DND-41 (cell line): Measurements from ENCODE around the gene EPHX1.

Experiments
- ATAC-seq: fragments of 200-7000 bp; cut with Tn5 transposase; 3 replicates; pipeline ENCODE4 v1.9.1; 2021; ENCODE audit warnings: low read depth; ENCODE audit not compliant: insufficient read depth
- DNase-seq: peaks from one replicate; pipeline ENCODE4 v3.0.0-alpha.2; 2020
- H2AFZ ChIP-seq: 2 replicates; pipeline ENCODE4 v1.6.0; 2012; ENCODE audit warnings: low read depth, low read length
- H3K27ac ChIP-seq: 2 replicates; pipeline ENCODE4 v1.5.1; 2012; ENCODE audit warnings: low read length, inconsistent platforms
- H3K27me3 ChIP-seq: fragments of 200-600 bp; sonication (generic); 2 replicates; pipeline ENCODE4 v1.6.0; 2012; ENCODE audit warnings: low read length, mild to moderate bottlenecking, inconsistent platforms; ENCODE audit not compliant: insufficient read depth, poor library complexity
- H3K36me3 ChIP-seq: 2 replicates; pipeline ENCODE4 v1.5.1; 2012; ENCODE audit warnings: low read length, inconsistent platforms; ENCODE audit not compliant: insufficient read depth
- H3K4me1 ChIP-seq: 2 replicates; pipeline ENCODE4 v1.5.1; 2012; ENCODE audit warnings: mild to moderate bottlenecking, low read length; ENCODE audit not compliant: insufficient read depth
- H3K4me2 ChIP-seq: 2 replicates; pipeline ENCODE4 v1.6.0; 2012; ENCODE audit warnings: mild to moderate bottlenecking, moderate library complexity, low read length, inconsistent platforms; ENCODE audit not compliant: insufficient read depth
- H3K4me3 ChIP-seq, 2 experiments: fragments of 200-600 bp in 1 of 2; shearing (Covaris generic) in 1 of 2; 2 replicates each; pipeline ENCODE4 v1.5.1; 2012 to 2016; ENCODE audit warnings: inconsistent platforms in 2 of 2, low read length in 2 of 2, mild to moderate bottlenecking in 2 of 2, low read depth in 1 of 2, moderate library complexity in 1 of 2
- H3K79me2 ChIP-seq: 2 replicates; pipeline ENCODE4 v1.6.0; 2012; ENCODE audit warnings: low read length, inconsistent platforms; ENCODE audit not compliant: insufficient read depth
- H3K9ac ChIP-seq: 2 replicates; pipeline ENCODE4 v1.6.0; 2012; ENCODE audit warnings: low read depth, mild to moderate bottlenecking, inconsistent platforms, low read length, moderate library complexity
- H3K9me3 ChIP-seq: 2 replicates; pipeline ENCODE4 v1.5.1; 2012; ENCODE audit warnings: low read length, moderate library complexity, mild to moderate bottlenecking, inconsistent platforms; ENCODE audit not compliant: insufficient read depth, severe bottlenecking
- H4K20me1 ChIP-seq: 2 replicates; pipeline ENCODE4 v1.6.0; 2012; ENCODE audit warnings: low read length; ENCODE audit not compliant: insufficient read depth
- EZH2 ChIP-seq: IDR thresholded peaks from 3 replicates; pipeline ENCODE4 v1.6.1; 2012; ENCODE audit warnings: borderline replicate concordance, low read depth, mild to moderate bottlenecking, moderate library complexity, low read length, inconsistent platforms; ENCODE audit not compliant: severe bottlenecking
- TF ChIP-seq, protein P1 (sequence below): IDR thresholded peaks from 2 replicates; pipeline ENCODE4 v1.5.1; 2012; ENCODE audit warnings: borderline replicate concordance, low read length, moderate library complexity, mild to moderate bottlenecking; ENCODE audit not compliant: poor library complexity, severe bottlenecking; ENCODE audit errors: extremely low read depth

Gene EPHX1

DNA sequence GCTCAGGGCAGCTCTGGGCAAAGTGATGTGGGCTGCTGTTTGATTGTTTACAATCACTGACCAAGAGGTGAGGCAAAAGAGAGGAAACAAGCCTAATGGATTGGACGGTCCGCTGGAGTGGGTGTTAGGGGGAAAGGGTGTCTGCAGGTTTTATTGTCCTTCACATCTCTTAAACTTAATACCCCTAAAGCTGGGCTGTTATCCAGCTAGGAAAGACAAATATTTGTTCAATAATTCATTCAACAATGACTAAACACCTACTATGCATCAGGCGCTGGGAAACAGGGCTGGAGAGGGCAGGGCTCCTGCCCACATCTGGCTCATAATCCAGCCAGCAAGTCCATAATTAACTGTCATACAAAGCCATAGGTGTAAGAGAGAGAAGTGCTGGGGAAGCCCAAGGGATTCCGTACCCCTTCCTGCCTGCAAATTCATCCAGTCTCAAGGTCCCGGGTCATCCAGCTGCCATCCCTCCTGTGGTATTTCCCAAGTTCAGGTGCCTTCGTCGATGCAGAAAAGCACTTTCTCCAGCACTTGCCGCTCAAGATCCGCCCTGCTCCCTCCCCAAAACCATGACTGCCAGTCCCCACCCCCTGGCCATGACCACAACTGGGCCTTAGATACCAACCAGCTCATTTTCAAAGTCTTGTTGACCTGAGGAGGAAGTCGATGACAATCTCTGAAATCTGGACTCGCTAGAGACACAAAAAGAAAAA is 61.6 kb downstream of the EPHX1 start:
- no peak for ATAC-seq
- Histone ChIP-seq H3K9me3 (no peaks in the 10 kb centered on the region), H3K4me1 (peaks cover 3% of the 10 kb centered on the region), H3K27me3 (no peaks in the 10 kb centered on the region), H3K79me2 (no peaks in the 10 kb centered on the region), H3K4me2 (no peak overlapping the region), H3K9ac (no peak overlapping the region), H3K36me3 (peaks cover 8% of the 10 kb centered on the region), H4K20me1 (no peaks in the 10 kb centered on the region), H3K27ac (no peak overlapping the region), H2AFZ (no peak overlapping the region), H3K4me3 (no peak overlapping the region)
- TF ChIP-seq, protein P1, sequence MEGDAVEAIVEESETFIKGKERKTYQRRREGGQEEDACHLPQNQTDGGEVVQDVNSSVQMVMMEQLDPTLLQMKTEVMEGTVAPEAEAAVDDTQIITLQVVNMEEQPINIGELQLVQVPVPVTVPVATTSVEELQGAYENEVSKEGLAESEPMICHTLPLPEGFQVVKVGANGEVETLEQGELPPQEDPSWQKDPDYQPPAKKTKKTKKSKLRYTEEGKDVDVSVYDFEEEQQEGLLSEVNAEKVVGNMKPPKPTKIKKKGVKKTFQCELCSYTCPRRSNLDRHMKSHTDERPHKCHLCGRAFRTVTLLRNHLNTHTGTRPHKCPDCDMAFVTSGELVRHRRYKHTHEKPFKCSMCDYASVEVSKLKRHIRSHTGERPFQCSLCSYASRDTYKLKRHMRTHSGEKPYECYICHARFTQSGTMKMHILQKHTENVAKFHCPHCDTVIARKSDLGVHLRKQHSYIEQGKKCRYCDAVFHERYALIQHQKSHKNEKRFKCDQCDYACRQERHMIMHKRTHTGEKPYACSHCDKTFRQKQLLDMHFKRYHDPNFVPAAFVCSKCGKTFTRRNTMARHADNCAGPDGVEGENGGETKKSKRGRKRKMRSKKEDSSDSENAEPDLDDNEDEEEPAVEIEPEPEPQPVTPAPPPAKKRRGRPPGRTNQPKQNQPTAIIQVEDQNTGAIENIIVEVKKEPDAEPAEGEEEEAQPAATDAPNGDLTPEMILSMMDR = no peak
- no peak for TF ChIP-seq EZH2
- DNase-seq = no peak

DNA sequence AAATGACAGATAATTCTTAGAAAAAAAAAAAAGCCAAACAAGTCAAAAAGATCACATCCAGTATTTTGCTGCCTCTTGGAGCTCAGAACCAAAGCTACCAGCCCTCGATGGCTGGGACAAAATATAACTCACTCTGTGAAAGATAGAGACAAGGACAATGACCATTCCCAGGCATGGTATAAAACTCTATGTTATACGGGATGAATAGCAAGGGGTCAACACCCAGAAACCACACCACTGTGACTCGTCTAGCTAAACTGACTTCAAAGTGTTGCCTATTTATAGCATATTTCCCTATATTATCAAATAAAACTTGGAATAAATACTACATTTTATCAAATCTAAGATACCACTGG is 62.1 kb downstream of the EPHX1 start:
- H3K79me2 ChIP-seq = no peaks in the 10 kb centered on the region
- H3K27ac ChIP-seq = no peak overlapping the region
- no peaks in the 10 kb centered on the region for H4K20me1 ChIP-seq
- H3K36me3 ChIP-seq = peaks cover 10% of the 10 kb centered on the region
- H3K9ac ChIP-seq = no peak overlapping the region
- ATAC-seq = no peak
- H3K4me1 ChIP-seq = no peaks in the 10 kb centered on the region; the same call in 1 of the 2 replicates
- DNase-seq = no peak
- TF ChIP-seq EZH2 = no peak
- TF ChIP-seq, protein P1 = no peak
- no peak overlapping the region for H3K4me2 ChIP-seq
- no peaks in the 10 kb centered on the region for H3K9me3 ChIP-seq
- H3K27me3 ChIP-seq = no peaks in the 10 kb centered on the region
- H3K4me3 ChIP-seq = no peak overlapping the region
- no peak overlapping the region for H2AFZ ChIP-seq

DNA sequence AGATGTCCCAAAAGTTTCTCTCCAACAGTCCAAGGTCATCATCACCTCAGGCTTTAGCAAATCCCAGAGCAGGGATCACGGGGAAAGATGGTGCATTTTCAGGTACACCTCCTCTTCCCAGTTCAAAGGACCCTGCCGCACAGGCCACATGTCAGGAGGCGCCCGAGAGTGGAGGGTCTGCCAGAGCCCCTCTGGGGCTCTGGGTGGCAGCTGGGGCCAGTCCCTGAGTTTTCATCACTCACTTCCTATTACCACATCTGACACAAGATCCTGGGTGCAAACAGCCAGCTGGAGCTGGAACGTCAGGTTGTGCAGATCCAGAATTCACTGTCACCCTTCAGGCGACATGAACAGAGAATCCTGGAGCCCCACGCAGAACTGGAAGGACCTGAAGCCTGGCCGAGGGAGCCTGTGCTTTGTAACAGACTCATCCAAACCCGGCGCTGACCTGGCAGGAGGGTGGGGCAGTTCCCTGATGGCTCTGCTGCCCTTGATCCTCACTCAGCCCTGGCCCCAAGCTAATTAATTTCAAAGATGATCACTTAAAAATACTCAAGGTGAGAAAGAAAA is 63.4 kb downstream of the EPHX1 start:
- H3K4me3 ChIP-seq = no peak overlapping the region
- ATAC-seq = no peak
- no peak for TF ChIP-seq EZH2
- TF ChIP-seq, protein P1 = no peak
- H3K9me3 ChIP-seq = no peaks in the 10 kb centered on the region
- no peak for DNase-seq
- H3K27me3 ChIP-seq = no peaks in the 10 kb centered on the region
- H3K4me2 ChIP-seq = no peak overlapping the region
- no peak overlapping the region for H3K9ac ChIP-seq
- H4K20me1 ChIP-seq = no peaks in the 10 kb centered on the region
- no peak overlapping the region for H3K27ac ChIP-seq
- H2AFZ ChIP-seq = no peak overlapping the region
- no peaks in the 10 kb centered on the region for H3K79me2 ChIP-seq
- peaks cover 10% of the 10 kb centered on the region for H3K36me3 ChIP-seq
- no peaks in the 10 kb centered on the region for H3K4me1 ChIP-seq
